MCF 10A (cell line): ENCODE results near the gene SECTM1. TPM values are rescaled to one million over a fixed set of nuclear protein-coding genes. Genes with fewer than 3 reads are reported as not detected.

Source experiments
- BruUV-seq: library from RNA; stranded (reverse); fragments of 400-500 nt; replicated peaks from 2 replicates; lab custom pipeline; 2021; lab: Mats Ljungman, UMichigan
- CTCF ChIA-PET: fragments of 300-600 bp; sonication (Branson Sonifier 250); formaldehyde crosslinking; extraction: SDS; loops from one replicate; lab custom pipeline; 2021; ENCODE audit warnings: antibody characterized with exemption, inconsistent platforms; lab: Yijun Ruan, JAX
- POLR2A ChIA-PET: fragments of 300-600, 350-650 bp; sonication (Branson Sonifier 250); formaldehyde crosslinking; extraction: SDS; loops from one replicate; lab custom pipeline; 2020; ENCODE audit warnings: antibody characterized with exemption, inconsistent platforms; lab: Yijun Ruan, JAX
- DNase-seq: peaks from one replicate; pipeline ENCODE4 v3.0.0-alpha.2; 2018; ENCODE audit not compliant: unreplicated experiment
- H3K27ac Mint-ChIP-seq: one replicate; pipeline ENCODE4 v1.8.0; 2022; ENCODE audit warnings: mild to moderate bottlenecking, low read depth, mixed read lengths; ENCODE audit not compliant: unreplicated experiment
- H3K27me3 Mint-ChIP-seq: one replicate; pipeline ENCODE4 v1.8.0; 2022; ENCODE audit warnings: mixed read lengths; ENCODE audit not compliant: insufficient read depth, unreplicated experiment
- H3K36me3 Mint-ChIP-seq: one replicate; pipeline ENCODE4 v1.8.0; 2022; ENCODE audit warnings: mild to moderate bottlenecking, moderate library complexity, mixed read lengths; ENCODE audit not compliant: insufficient read depth, unreplicated experiment
- H3K4me1 Mint-ChIP-seq: one replicate; pipeline ENCODE4 v1.8.0; 2022; ENCODE audit warnings: mixed read lengths; ENCODE audit not compliant: insufficient read depth, unreplicated experiment
- H3K4me3 Mint-ChIP-seq: one replicate; pipeline ENCODE4 v1.8.0; 2022; ENCODE audit warnings: mild to moderate bottlenecking, moderate library complexity, mixed read lengths; ENCODE audit not compliant: unreplicated experiment
- H3K9me3 Mint-ChIP-seq: one replicate; pipeline ENCODE4 v1.8.0; 2022; ENCODE audit warnings: mixed read lengths; ENCODE audit not compliant: unreplicated experiment
- intact Hi-C: fragments of 100-400 bp; cut with micrococcal nuclease; formaldehyde crosslinking; loops from 2 replicates; pipeline ENCODE4 v1.14.1; 2022
- total RNA-seq: library from RNA; stranded (reverse); gene quantifications from 2 replicates; pipeline ENCODE4 v1.2.3, GENCODE V29; 2022
- TF ChIP-seq, protein P1 (sequence below): fragments of 200-600 bp; IDR thresholded peaks from one replicate; pipeline ENCODE4 v1.8.0; 2022; ENCODE audit warnings: antibody characterized with exemption, mild to moderate bottlenecking; ENCODE audit not compliant: unreplicated experiment

Gene SECTM1
- total RNA-seq, 1 experiment from 2014 or later, result 13.4 TPM

DNA sequence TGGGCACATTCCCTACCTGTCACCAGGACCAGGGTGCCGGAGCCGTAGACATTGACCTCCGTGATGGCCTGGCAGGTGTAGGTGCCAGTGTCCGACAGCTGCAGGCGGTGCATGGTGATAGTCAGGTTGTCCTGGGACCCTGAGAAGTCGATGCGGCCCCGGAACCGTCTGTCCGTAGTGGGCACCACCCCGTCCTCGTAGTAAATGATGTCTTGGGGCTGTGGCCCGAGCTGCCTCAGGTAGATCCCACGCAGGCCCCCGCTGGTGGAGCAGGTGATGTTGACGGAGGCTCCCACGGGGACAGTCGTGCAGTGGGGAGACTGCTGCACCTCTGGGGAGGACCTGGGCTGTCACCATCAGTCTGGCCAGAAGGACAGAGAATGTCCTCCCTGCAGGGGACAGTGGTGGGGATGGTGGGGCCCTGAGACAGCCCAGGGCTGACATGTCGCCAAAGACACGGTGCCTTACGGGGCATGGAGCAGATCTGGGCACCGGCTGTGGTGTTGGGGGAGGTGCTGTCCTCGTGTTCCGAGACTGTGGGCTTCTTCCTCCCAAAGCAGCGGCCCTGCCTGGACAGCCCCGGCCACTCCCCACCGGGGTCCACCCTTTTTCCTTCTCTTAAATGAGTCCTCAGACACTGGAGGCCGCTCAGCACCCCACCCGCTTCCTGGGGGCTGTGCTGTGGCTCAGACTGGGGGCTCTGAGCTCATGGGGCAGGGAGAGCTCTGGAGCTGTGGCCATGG lies 16.7 kb downstream of the SECTM1 start:
- TF ChIP-seq, protein P1, sequence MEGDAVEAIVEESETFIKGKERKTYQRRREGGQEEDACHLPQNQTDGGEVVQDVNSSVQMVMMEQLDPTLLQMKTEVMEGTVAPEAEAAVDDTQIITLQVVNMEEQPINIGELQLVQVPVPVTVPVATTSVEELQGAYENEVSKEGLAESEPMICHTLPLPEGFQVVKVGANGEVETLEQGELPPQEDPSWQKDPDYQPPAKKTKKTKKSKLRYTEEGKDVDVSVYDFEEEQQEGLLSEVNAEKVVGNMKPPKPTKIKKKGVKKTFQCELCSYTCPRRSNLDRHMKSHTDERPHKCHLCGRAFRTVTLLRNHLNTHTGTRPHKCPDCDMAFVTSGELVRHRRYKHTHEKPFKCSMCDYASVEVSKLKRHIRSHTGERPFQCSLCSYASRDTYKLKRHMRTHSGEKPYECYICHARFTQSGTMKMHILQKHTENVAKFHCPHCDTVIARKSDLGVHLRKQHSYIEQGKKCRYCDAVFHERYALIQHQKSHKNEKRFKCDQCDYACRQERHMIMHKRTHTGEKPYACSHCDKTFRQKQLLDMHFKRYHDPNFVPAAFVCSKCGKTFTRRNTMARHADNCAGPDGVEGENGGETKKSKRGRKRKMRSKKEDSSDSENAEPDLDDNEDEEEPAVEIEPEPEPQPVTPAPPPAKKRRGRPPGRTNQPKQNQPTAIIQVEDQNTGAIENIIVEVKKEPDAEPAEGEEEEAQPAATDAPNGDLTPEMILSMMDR, result no peak
- BruUV-seq, result no TSS peak
- H3K27me3 Mint-ChIP-seq, result no peaks in the 10 kb centered on the region
- no peaks in the 10 kb centered on the region for H3K4me1 Mint-ChIP-seq
- POLR2A ChIA-PET, result interaction anchor here (1.0 to 2.0 kb wide), 4 partner anchors 8 to 75 kb away, joined by 3 to 7 read pairs (median 6); no protein-coding TSS in a partner anchor
- DNase-seq, result no peak
- no peaks in the 10 kb centered on the region for H3K36me3 Mint-ChIP-seq
- intact Hi-C loops, result no loop called here
- CTCF ChIA-PET, result interaction anchor here (0.6 to 1.4 kb wide), 2 partner anchors 17 to 43 kb away, joined by 5 read pairs; no protein-coding TSS in a partner anchor
- no peak overlapping the region for H3K4me3 Mint-ChIP-seq
- no peak overlapping the region for H3K27ac Mint-ChIP-seq
- H3K9me3 Mint-ChIP-seq, result no peaks in the 10 kb centered on the region

DNA sequence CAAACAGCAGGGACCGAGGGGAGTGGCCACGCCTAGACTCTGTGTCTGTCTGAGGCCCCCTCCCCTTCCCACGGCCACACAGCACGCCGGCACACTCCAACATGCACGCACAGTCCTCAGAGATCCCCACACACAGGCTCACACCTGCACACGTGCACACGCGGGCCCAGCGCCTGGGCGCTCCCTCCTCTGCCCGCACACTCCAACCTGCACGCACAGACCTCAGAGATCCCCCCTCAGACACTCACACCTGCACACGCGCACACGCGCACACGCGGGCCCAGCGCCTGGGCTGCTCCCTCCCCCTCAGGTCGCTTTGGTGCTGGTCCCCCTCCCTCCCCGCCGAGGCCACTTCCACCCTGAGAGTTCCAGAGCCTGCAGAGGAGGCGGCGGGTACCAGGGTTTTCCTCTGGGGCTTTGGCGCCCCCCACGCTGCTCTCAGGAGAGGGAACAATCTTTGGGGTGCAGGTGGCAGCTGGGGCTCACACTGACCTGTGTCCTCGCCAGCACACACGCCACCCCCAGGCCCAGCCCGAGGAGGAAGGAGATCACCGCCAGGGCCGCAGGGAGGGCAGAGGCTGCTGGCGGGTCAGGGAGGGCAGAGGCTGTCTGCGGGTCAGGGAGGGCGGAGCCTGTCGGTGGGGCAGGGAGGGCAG lies 17.7 kb downstream of the SECTM1 start:
- H3K27ac Mint-ChIP-seq, result no peak overlapping the region
- H3K9me3 Mint-ChIP-seq, result no peaks in the 10 kb centered on the region
- TF ChIP-seq, protein P1, result no peak
- POLR2A ChIA-PET, result interaction anchor here (2.0 kb wide), 1 partner anchor 19 kb away, joined by 7 read pairs; no protein-coding TSS in a partner anchor
- H3K27me3 Mint-ChIP-seq, result no peaks in the 10 kb centered on the region
- BruUV-seq, result no TSS peak
- no peak for DNase-seq
- no peaks in the 10 kb centered on the region for H3K4me1 Mint-ChIP-seq
- no peaks in the 10 kb centered on the region for H3K36me3 Mint-ChIP-seq
- CTCF ChIA-PET, result no interaction called here
- no peak overlapping the region for H3K4me3 Mint-ChIP-seq
- intact Hi-C loops, result no loop called here

DNA sequence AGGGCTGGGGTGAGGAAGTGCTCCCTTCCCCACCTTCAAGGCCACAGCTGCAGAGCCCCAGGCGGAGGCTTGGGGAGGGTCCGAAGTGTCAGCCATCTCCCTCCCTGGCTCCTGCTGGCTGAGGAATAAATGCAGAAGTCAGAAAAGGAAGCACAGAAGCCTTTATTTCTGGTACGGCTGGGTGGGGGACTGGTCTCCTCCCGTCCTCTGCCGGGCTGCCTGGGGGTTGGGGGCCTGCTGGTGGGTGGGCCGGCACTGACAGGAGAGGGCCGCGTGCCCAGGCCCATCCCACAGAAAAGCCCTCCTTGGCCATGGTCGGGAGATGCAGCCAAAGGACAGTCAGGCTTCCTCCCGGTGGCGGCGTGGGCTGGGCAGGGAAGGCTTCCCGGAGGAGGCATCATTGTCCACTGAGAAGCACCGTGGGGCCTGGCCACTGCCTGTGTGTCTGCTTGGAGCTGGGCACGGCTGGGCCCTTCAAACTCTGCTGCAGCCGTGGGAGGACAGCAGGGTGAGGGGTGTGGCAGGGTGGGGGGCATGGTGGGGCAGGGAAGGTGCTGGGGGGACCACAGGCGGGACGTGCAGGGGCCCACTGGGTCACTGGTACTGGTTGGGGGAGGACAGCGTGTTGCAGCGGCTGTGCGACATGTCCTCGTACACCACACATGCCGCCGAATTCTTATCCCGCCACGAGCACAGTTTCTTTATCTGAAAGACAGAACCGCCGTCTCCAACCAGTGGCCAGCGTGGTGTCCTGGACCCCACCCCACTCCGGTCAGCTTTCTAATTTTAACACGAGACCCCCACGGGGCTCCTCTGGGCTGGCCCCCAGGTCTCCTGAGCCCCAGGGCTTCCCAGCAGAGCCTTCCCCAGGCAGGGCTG lies 18.6 kb downstream of the SECTM1 start:
- peaks cover 4% of the 10 kb centered on the region for H3K4me1 Mint-ChIP-seq
- no peak overlapping the region for H3K27ac Mint-ChIP-seq
- H3K27me3 Mint-ChIP-seq, result peaks cover 6% of the 10 kb centered on the region
- CTCF ChIA-PET, result interaction anchor here (0.6 kb wide), 1 partner anchor 17 kb away, joined by 5 read pairs; no protein-coding TSS in a partner anchor
- H3K36me3 Mint-ChIP-seq, result no peaks in the 10 kb centered on the region
- BruUV-seq, result no TSS peak
- DNase-seq, result no peak
- H3K4me3 Mint-ChIP-seq, result no peak overlapping the region
- intact Hi-C loops, result no loop called here
- TF ChIP-seq, protein P1, result no peak
- H3K9me3 Mint-ChIP-seq, result no peaks in the 10 kb centered on the region
- POLR2A ChIA-PET, result no interaction called here
